ENCODE results near the gene NMUR1. TPM values are rescaled to one million over a fixed set of nuclear protein-coding genes. Genes with fewer than 3 reads are reported as not detected.

NMUR1 gene
- total and polyA plus RNA-seq, 2 donors (not counting 3 experiments of a cell fraction or from before 2014, with no cell fraction given): not detected

GRCh38 chr2:231548752-231549151, 18.5 kb upstream of the NMUR1 start:
- TF ChIP-seq EZH2 (IDR thresholded peaks at IDR 0.05; ENCODE audit: borderline replicate concordance, low read depth, low read length, severe bottlenecking): no peak
- TF ChIP-seq GATA2 (IDR thresholded peaks at IDR 0.05; ENCODE audit: insufficient read depth, insufficient read length, low read depth, low read length): no peak
- no peak for TF ChIP-seq JUN (IDR thresholded peaks at IDR 0.05; ENCODE audit: borderline replicate concordance, insufficient read depth, insufficient read length, low read depth)
- no peak for TF ChIP-seq POLR2AphosphoS5 (IDR thresholded peaks at IDR 0.05; ENCODE audit: insufficient read depth, low read depth, low read length)
- TF ChIP-seq CTCF (IDR thresholded peaks at IDR 0.05; ENCODE audit: extremely low read depth in 1 of 2, insufficient read depth in 1 of 2, low read depth in 1 of 2, low read length in 2 of 2): no peak
- TF ChIP-seq FOS (IDR thresholded peaks at IDR 0.05; ENCODE audit: borderline replicate concordance, insufficient read depth, low read length): no peak
- no peak for TF ChIP-seq MAX (IDR thresholded peaks at IDR 0.05; ENCODE audit: insufficient read depth, insufficient read length)
- TF ChIP-seq POLR2A (IDR thresholded peaks at IDR 0.05; ENCODE audit: low read depth, low read length): no peak
- TF ChIP-seq MYC (IDR thresholded peaks at IDR 0.05; ENCODE audit: low read depth, low read length): no peak
- Histone ChIP-seq H4K20me1 (replicated peaks; ENCODE audit: control insufficient read depth, extremely low read depth, insufficient read depth, low read length) (no peaks in the 10 kb centered on the region), H3K9ac (replicated peaks; ENCODE audit: extremely low read depth, insufficient read depth, low read length) (no peak overlapping the region), H3K4me2 (ENCODE audit: insufficient read depth, low read length) (no peak overlapping the region), H3K79me2 (ENCODE audit: control insufficient read depth, insufficient read depth, low read length) (no peaks in the 10 kb centered on the region), H3K27ac (ENCODE audit: insufficient read depth, low read depth, low read length) (no peak overlapping the region), H3K27me3 (ENCODE audit: control insufficient read depth in 2 of 2, insufficient read depth in 2 of 2, low read length in 2 of 2) (no peaks in the 10 kb centered on the region), H3K36me3 (ENCODE audit: control insufficient read depth in 2 of 2, extremely low read depth in 1 of 2, insufficient read depth in 2 of 2, low read length in 2 of 2) (no peaks in the 10 kb centered on the region), H3K4me3 (replicated peaks in 1 of 3; ENCODE audit: insufficient read depth in 1 of 3, low read depth in 1 of 3, low read length in 3 of 3) (no peak overlapping the region), H3K4me1 (ENCODE audit: control insufficient read depth, extremely low read depth, insufficient read depth, low read length) (peaks cover 4% of the 10 kb centered on the region), H3K9me3 (replicated peaks; ENCODE audit: control insufficient read depth, insufficient read depth, low read length) (no peaks in the 10 kb centered on the region), H3K9me1 (replicated peaks; ENCODE audit: control insufficient read depth, extremely low read depth, insufficient read depth, low read length) (no peaks in the 10 kb centered on the region), H2AFZ (ENCODE audit: low read depth, low read length) (no peak overlapping the region)
- POLR2A ChIA-PET: no interaction called here
- FAIRE-seq: no peak
- intact Hi-C loops (cut with micrococcal nuclease) (no loop called here), dilution Hi-C loops (cut with MboI; ENCODE audit: extremely low pct_ligation_motif_present, low sequenced_read_pairs) (no loop called here)
- no TSS peak for BruUV-seq (replicated peaks)
- CTCF ChIA-PET: interaction anchor here (0.6 to 2.1 kb wide), 4 partner anchors 9 to 31 kb away, joined by 3 to 10 read pairs (median 6); no protein-coding TSS in a partner anchor
- DNase-seq (ENCODE audit: low read depth, low spot score): no peak
